ENCODE data around the gene ERMP1.
A peak's percentile ranks its signal among the peaks of the same experiment; 100 is the strongest.
"Not testable (repeated sequence)": the region's sequence is repeated elsewhere in the genome, so short reads cannot be mapped to it uniquely, and the experiment has no call there.

ERMP1 gene

DNA sequence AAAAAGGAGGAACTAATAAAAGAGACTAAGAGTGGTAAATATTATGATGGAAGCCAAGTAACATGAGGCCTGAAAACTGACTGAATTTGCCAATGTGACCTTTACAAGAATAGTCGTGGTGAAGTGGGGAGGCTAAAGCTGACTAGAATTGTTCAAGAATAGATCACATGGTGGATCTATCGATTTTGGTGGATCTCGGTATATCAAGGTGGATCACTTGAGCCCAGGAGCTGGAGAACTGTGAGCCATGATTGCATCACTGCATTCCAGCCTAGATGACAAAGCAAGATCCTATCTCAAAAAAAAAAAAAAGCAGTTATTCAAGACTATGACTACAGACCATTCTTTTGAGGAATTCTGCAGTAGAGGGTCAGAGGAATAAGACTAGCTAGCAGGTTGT lies 15.1 kb downstream of the ERMP1 start:
- DNase-seq (ENCODE audit: low spot score), result no peak

DNA sequence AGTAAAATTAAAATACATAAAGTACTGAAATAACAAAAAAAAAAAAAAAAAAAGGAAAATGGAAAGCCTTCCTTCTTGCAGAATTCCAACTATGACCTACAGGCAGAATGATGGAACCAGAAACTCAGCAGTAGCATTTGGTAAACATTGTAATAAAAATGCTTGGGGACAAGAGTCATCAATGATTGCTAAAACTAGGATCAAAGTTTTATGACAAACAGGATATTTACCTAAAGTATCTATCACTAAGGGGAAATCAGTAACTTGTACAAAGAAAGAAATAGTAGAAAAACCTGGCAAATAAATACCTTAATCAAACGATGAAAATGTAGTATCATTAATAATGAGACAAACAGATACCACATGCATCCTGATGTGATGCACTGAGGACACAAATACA lies 17.5 kb downstream of the ERMP1 start:
- DNase-seq (ENCODE audit: low spot score), result no peak

DNA sequence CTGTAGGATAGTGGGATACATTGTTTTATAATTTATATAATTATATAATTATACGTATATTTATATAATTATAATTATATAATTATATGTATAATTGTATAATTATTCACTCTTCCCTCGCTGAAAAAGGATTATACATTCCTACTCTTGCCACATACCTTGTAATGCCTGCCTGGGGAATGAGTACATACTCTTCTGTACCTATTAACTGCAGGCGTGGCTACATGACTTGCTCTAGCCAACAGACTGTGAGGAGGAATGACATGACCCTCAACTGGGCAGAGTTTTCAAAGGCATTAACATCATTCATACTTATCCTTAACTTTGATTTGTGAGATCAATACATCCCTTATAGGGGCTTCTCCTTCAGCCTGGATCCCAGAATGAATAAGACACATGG lies 19.1 kb downstream of the ERMP1 start:
- no peak for DNase-seq (ENCODE audit: low spot score)

DNA sequence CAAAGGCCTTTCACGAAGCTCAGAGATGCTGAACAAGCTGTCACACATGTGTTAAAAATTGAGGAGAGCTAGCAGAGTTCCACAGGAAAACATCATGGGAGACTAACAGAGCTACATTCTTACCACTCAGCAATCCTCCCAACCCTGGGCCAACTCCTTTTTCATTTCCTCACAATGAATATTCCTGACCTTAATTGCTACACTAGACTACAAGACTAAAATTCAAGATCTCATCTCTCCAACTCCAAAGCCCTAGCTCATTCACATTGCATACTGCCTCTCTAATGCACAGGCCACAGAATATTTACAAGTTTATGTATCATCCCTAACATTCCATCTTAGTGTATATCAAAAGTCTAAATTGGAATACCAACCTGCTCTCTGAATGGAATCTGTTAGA lies 21.2 kb downstream of the ERMP1 start:
- no peak for DNase-seq (ENCODE audit: low spot score)

DNA sequence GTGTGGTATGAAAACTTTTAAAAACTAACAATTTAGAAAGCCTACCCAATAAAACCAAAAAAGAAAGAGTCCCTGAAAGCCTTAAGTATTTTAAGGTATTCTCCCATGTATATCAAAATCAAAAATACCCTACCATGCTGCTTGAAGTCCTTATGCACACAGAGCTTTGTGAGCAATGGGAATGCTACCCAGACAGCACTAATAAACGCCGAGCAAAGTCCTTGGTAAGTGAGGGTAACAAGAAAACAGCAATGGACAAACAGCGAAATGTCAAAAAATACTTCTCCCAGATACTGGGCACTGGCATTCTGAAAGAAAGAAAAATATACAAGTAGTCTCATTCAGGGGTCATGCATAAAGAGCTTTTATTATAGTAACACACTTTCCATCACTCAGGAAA lies 27.4 kb downstream of the ERMP1 start:
- DNase-seq (ENCODE audit: low spot score), result no peak

DNA sequence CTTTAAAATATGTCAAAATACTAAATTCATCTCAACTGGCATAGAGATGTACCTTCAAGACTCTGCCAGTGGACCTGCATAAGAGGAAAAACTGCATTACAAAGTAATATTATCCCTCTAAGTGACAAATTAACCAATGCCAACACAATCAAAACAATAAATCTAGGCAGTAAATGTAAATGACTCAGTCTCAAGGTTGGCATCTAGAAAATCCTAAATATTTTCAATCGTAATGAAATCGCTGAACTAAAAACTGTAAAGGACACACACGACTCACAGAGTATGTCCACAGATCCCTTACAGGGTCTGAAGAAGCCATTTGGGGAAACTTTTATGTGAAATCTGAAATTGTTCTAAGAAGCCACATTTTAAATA lies 31.2 kb downstream of the ERMP1 start:
- no peak for DNase-seq (ENCODE audit: low spot score)

DNA sequence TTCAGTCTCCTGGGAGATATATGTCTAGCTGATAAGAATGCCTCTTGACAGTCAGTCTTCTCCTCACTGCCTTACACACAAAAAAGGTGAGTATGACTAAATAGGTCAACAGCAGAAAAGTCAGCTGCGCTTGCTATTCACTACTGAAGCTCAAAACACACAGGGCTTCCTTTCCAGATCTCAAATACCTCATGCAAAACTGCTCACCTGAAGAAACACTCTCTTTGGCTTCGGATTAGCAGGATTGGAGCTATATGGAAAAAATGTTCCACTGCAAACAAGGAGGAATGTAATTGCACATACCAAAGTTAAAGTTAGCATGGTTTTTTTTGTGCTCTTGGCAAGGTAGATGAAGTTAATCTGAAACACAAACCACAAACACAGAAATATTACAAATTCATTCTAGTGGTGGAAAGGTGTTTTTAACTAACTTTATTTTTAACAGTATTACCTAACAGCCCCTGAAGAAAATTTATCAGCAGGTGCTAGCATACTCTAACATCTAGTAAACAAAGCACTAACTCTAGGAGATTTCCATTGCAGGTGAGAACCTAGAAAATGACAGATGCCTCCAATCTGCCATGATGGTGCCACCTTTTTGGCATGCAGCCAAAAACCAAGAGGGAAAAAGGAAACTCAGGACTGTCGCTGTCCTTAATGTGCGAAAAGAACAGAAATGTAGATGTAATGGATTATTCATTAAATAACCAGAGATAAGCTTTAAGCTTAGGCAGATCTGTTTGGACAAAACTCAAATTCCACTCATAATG lies 31.8 kb downstream of the ERMP1 start:
- no peak for DNase-seq (ENCODE audit: low spot score)

DNA sequence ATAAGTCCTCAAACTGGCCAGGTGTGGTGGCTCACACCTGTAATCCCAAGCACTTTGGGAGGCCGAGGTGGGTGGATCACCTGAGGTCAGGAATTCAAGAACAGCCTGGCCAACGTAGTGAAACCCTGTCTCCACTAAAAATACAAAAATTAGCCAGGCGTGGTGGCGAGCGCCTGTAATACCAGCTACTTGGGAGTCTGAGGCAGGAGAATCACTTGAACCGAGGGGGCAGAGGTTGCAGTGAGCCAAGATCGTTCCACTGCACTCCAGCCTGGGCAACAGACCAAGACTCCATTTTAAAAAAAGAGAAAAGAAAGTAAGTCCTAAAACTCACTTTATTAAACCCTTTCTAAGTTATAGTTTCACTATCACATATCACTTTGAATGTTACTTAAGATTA lies 32.5 kb downstream of the ERMP1 start:
- not testable (repeated sequence) for DNase-seq (ENCODE audit: low spot score)

DNA sequence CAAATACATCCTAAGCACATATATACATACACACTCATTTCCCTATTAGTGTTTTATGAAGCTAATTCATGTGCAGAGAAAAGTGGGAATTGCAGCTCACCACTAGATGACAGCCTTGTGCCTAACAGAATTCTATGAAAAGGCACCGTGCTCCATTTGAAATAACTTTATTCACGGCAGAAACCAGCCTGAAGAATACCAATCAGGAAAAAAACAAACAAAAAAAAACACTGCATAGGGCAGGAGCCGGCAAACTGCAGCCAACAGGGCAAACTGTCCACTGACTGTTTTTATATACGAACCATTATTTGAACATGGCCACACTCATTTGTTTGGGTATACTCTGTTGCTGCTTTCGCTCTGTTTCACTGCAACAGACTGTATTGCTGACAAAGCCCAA lies 33.6 kb downstream of the ERMP1 start:
- peak; percentile 39 for DNase-seq (ENCODE audit: low spot score)

DNA sequence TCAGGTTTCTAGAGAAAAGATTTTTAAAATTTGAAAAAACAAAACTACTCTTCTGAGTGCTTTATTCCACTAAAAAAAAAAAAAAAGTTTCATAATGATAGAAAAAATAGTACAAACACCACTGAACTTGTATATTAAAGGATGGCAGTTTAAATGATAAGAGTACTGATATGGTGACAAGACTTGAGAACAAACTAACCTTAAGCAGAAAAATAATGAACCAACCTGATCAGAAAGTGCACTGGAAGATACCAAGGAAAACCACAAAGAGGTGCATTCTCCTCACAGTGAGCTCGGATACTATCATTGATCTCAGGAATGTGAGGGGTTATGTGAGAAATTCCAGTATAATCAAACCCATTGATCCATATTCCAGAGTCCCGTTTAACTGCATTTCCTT lies 34.3 kb downstream of the ERMP1 start:
- no peak for DNase-seq (ENCODE audit: low spot score)

DNA sequence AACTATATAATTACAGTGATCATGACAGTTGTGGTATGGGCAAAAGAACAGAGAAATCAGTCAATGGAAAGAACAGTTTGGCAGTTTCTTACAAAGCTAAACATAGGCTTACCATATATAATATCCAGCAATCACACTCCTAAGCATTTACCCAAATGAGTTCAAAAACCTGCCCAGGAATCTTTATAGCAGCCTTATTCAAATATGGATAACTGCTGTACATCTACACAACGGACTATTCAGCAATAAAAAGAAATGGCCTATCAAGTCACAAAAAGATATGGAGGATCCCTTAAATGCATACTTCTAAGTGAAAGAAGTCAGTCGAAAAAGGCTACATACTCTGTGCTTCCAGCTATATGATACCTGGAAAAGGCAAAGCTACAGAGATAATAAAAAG lies 36.6 kb downstream of the ERMP1 start:
- no peak for DNase-seq (ENCODE audit: low spot score)

DNA sequence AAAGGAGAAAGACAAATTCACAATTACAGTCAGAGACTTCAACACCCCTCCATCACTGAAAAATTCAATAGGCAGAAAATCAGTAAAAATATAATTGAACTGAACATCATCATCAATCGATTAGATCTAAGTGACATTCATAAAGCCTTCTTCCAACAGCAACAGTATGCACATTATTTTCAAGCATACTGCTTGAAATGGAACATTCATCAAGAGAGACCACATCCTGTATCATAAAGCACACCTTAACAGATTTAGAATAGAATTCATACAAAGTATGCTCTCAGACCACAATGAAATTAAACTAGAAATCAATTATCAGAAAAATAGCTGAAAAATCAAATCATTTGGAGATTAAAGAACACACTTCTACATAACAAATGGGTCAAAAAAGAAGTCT lies 39.1 kb downstream of the ERMP1 start:
- no peak for DNase-seq (ENCODE audit: low spot score)

DNA sequence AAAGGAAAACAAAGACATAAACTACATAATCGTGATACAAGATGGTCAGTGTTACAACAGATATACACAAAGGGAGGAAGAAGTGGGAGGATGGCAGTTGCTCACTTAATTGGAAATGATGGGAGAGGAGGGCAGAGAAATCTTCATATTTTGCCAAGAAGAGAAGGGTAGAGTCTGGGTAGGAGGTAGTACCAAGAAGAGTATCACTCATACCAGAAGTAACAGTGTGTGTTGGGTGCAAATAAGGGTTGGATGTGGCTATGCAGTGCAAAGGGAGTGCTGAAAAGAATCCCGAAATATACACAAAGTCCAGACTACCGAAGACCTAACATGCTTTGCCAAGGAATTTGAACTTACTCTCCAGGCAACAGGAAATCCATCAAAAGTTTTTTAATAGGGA lies 41.0 kb downstream of the ERMP1 start:
- DNase-seq (ENCODE audit: low spot score), result no peak

DNA sequence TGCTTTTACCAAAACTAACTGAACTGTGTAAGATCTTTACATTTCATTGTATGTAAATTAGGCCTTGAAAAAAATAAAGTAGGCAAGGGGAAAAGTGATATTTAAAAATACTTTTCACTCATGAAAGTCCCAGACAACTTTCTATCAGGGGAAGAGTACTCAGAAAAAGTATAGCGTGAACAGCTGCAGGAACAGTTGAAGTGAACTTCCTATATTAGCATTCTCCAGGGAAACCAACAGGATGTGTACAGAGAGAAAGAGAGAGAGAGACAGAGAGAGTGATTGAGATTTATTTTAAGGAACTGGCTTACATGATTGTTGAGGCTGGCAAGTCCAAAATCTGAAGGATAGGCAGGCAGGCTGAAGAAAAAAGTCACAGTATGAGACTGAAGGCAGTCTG lies 42.0 kb downstream of the ERMP1 start:
- DNase-seq (ENCODE audit: low spot score), result no peak

DNA sequence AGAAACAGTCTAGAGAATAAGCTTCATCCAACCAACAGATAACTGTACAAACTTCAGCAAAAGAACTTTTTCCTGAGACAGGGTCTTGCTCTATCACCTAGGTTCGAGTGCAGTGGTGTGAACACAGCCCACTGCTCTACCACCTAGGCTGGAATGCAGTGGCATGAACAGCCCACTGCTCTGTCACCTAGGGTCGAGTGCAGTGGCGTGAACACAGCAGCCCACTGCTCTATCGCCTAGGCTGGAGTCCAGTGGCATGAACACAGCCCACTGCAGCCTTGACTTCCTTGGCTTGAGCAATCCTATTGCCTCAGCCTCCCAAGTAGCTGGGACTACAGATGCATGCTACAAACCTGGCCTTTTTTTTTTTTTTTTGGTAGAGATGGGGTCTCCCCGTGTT lies 43.4 kb downstream of the ERMP1 start:
- no peak for DNase-seq (ENCODE audit: low spot score)

DNA sequence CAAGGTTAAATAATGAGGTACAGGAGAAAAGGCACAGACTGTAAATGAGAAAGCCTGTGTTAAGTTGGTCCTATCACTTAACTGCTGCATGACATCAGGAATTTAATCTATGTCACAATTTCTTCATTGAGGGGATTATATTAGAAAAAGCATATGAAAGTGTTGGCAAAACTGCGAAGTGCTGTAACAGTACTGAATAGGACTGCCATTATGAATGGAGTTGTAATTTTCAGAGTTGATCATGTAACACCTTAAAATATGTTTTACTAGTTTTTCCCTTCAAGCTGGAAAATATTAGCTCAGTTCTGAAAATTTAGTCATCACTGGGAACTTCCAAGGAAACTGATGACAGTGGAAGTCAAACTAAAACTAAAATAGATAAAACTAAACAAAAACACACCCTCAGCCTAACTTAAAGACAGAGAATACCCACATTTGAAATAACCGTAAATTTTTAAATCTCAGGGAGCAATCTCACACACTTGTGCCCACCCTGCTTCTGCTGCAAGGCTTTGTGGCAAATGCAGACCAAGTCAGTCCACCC lies 45.1 kb downstream of the ERMP1 start:
- no peak for DNase-seq (ENCODE audit: low spot score)

DNA sequence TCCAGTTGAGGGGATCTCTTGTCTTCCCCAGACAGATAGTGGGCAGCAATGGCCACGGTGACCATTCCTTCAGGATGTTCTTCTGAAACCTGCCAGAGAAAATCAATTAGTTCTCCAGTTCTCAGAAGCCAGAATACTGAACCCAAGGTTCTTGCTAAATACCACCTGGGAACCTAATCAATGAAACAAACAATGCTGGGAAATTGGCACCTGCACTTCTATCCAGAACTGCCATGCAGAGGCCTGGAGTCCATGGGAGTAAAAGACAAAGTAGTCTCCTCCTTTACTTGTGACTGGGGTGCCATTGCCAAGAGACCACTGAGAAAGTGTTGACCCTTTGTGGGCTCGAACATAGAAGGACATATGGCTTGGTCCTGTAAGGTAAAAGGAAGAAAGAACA lies 45.7 kb downstream of the ERMP1 start:
- no peak for DNase-seq (ENCODE audit: low spot score)

DNA sequence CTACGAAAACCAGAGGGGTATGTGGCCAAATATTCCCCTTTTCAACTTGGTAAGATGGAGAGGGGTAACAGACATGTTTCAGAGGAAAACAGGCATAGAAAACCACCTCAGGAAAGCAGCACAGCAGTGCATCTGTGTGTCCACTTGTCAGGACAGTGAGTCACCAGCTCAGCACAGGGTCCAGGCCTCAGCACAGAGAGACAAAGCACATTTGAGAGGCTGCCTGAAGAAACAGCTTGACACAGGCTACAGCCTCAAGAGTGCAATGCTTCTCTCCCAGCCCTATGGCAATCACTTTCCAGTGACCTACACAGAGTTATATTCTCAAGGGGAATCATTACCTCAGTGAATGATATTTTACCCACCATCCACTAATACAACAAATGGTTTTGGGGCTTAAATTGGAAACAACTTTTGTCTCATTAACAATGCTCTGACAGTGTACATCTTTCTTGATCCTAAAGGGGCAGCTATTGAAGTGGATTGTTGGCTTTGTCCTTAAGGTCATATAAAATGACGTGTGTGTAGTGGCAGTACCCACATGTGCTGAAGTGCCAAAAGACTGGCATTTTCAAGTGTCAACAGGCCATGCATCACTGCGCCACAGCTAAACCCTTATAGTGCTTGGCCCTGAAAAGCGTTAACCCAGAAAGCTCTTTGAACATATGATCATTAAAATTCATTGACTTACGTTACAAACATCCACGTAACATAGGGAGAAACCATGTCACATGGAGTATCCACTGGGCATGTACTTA lies 46.4 kb downstream of the ERMP1 start:
- DNase-seq (ENCODE audit: low spot score), result no peak

DNA sequence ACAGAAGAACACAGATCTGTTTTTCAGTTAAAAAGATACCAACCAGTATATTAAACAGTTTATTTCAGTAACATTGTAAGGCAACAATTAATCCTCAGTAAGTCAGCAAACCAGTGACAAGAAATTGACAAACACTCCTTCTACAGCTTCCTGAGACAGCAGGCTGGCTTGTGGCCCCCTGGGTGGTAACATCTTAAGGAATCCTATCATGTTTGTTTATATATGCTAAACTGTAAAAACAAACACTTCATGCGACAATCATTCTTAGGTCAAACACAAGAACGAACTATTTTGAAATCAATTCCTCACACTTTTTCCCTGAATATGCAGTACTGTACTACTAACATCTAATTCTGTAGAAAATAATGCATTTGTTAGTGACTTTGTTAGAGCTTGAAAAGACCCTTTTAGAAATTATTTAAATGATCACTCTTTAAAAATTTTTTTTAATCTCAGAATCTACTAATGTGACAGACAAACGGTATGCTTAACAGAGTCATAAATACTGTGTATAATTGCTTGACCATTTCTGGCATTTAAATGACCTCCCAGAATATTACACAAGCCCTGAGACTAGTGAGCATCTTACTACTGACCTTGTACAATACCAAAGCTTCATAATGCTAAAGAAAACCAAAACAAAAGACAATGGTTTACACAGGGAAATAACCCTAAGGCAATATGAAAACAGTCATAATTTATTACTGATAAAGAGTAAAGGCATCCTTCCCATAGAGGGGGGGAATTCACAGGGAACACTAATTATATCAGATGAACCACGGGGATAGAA lies 48.2 kb downstream of the ERMP1 start:
- peak; percentile 24 for DNase-seq (ENCODE audit: low spot score)

DNA sequence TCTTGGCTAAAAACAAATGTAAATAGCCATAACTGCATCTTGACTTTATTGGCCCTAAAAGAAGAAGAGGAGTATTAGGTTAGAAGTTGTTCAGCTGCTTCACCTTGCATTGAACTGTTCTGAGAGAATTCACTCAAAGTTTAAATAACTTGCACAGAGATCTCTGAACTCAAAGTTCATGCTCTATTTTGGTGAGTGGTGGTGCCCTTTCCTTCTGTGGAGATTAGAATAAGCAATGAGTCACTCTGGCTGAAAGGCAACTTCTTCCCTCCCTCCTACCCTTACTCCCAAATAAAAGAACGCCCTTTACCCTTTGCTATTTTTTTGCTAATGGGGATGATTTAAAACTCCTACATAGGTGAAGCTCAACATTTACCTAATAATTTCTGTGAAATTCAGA lies 48.9 kb downstream of the ERMP1 start:
- no peak for DNase-seq (ENCODE audit: low spot score)

DNA sequence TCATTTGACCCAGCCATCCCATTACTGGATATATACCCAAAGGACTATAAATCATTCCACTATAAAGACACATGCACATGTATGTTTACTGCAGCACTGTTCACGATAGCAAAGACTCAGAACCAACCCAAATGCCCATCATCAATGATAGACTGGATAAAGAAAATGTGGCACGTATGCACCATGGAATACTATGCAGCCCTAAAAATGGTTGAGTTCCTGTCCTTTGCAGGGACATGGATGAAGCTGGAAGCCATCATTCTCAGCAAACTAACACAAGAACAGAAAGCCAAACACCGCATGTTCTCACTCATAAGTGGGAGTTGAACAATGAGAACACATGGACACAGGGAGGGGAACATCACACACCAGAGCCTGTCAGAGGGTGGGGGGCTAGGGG lies 49.5 kb downstream of the ERMP1 start:
- DNase-seq (ENCODE audit: low spot score), result not testable (repeated sequence)

DNA sequence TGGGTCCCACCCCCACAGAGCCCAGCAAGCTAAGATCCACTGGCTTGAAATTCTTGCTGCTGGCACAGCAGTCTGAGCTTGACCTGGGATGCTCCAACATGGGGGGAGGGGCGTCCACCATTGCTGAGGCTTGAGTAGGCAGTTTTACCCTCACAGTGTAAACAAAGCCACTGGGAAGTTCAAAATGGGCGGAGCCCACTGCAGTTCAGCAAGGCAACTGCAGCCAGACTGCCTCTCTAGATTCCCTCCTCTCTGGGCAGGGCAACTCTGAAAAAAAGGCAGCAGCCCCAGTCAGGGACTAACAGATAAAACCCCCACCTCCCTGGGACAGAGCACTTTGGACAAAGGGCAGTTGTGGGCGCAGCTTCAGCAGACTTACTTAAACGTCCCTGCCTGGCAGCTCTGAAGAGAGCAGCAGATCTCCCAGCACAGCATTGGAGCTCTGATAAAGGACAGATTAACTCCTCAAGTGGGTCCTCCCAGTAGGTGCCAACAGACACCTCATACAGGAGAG lies 53.2 kb downstream of the ERMP1 start:
- DNase-seq (ENCODE audit: low spot score), result not testable (repeated sequence)

DNA sequence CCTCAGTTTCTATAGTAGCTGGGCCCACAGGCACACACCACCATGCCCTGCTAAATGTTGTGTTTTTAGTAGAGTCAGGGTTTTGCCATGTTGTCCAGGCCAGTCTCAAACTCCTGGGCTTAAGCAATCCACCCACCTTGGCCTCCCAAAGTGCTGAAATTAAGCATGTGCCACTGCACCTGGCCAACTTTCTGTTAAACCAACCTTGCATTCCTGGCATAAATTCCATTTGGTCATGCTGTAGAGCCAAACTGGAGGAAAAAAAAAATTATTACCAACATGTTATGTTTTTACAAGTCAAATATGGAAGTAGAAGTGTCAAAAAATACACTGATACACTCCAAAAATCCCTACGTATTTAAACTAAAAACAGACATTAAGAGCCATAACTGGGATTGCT lies 54.1 kb downstream of the ERMP1 start:
- no peak for DNase-seq (ENCODE audit: low spot score)

All from COLO829 (cell line).